ENCODE data around the gene MAGEA12.
A peak's percentile ranks its signal among the peaks of the same experiment; 100 is the strongest.
"Not testable (repeated sequence)": the region's sequence is repeated elsewhere in the genome, so short reads cannot be mapped to it uniquely, and the experiment has no call there.

Gene MAGEA12

GRCh38 chrX:152733261-152733975 lies at the start of gene MAGEA12, which contains the start of gene CSAG1:
Gene MAGEA12, plus strand, starts transcription at chrX:152733757. Its CDS starts 2,405 bp downstream, at chrX:152736162.
Gene CSAG1, minus strand, starts transcription at chrX:152733721. Its CDS starts 1,261 bp downstream, at chrX:152732460.
- peak; percentile 27 for DNase-seq

- not testable (repeated sequence) for DNase-seq
These were observed 35.3 kb upstream of the MAGEA12 start, which contains the start of gene MAGEA3 for GRCh38 chrX:152697952-152698931. Gene MAGEA3, plus strand, starts transcription at chrX:152698794. Its CDS starts 2,039 bp downstream, at chrX:152700833.

- DNase-seq, result not testable (repeated sequence)
These were observed 33.2 kb upstream of the MAGEA12 start for GRCh38 chrX:152700390-152700789.

- DNase-seq, result not testable (repeated sequence)
These were observed 27.1 kb upstream of the MAGEA12 start for GRCh38 chrX:152706500-152706899.

GRCh38 chrX:152709173-152709572 lies 24.4 kb upstream of the MAGEA12 start, which contains the start of gene CSAG2:
Gene CSAG2, minus strand, starts transcription at chrX:152709273. Its CDS starts 161 bp downstream, at chrX:152709112.
- not testable (repeated sequence) for DNase-seq

GRCh38 chrX:152713195-152713594 lies 20.4 kb upstream of the MAGEA12 start:
- not testable (repeated sequence) for DNase-seq

- DNase-seq, result not testable (repeated sequence)
These were observed 19.5 kb upstream of the MAGEA12 start, which contains the start of gene MAGEA2B for GRCh38 chrX:152713815-152714787. Gene MAGEA2B, plus strand, starts transcription at chrX:152714628. Its CDS starts 2,479 bp downstream, at chrX:152717107.

GRCh38 chrX:152725409-152725808 lies 8.1 kb upstream of the MAGEA12 start:
- DNase-seq, result no peak

- DNase-seq, result not testable (repeated sequence)
These were observed 744 bp downstream of the MAGEA12 start for GRCh38 chrX:152734143-152734858.

GRCh38 chrX:152735101-152735500 lies 1.5 kb downstream of the MAGEA12 start:
- DNase-seq, result no peak

- DNase-seq, result no peak
These were observed 2.4 kb downstream of the MAGEA12 start for GRCh38 chrX:152735860-152736511.

- DNase-seq, result not testable (repeated sequence)
These were observed 3.0 kb downstream of the MAGEA12 start for GRCh38 chrX:152736528-152736927.

GRCh38 chrX:152738560-152738959 lies 5.0 kb downstream of the MAGEA12 start:
- no peak for DNase-seq

- DNase-seq, result not testable (repeated sequence)
These were observed 20.4 kb downstream of the MAGEA12 start, which contains the start of gene MAGEA2 for GRCh38 chrX:152753686-152754650. Gene MAGEA2, minus strand, starts transcription at chrX:152753842. Its CDS starts 2,479 bp downstream, at chrX:152751363.

- DNase-seq, result not testable (repeated sequence)
These were observed 21.3 kb downstream of the MAGEA12 start for GRCh38 chrX:152754871-152755270.

- DNase-seq, result not testable (repeated sequence)
These were observed 25.4 kb downstream of the MAGEA12 start, which contains the start of gene CSAG3 for GRCh38 chrX:152758918-152759317. Gene CSAG3, plus strand, starts transcription at chrX:152759218.

- not testable (repeated sequence) for DNase-seq
These were observed 26.0 kb downstream of the MAGEA12 start for GRCh38 chrX:152759544-152759943.

GRCh38 chrX:152761582-152761981 lies 28.0 kb downstream of the MAGEA12 start:
- not testable (repeated sequence) for DNase-seq

GRCh38 chrX:152766562-152766961 lies 33.0 kb downstream of the MAGEA12 start:
- not testable (repeated sequence) for DNase-seq
